Osteocyte (in vitro differentiated cells): ENCODE results near the gene DNAI1. TPM values are rescaled to one million over a fixed set of nuclear protein-coding genes. Genes with fewer than 3 reads are reported as not detected.

Experiments
- DNase-seq: peaks from one replicate; pipeline ENCODE4 v3.0.0; 2021; ENCODE audit warnings: mixed read lengths; ENCODE audit not compliant: unreplicated experiment; ENCODE audit errors: extremely low spot score
- H3K27ac Mint-ChIP-seq: one replicate; pipeline ENCODE4 v1.8.0; 2021; ENCODE audit warnings: mild to moderate bottlenecking, mixed read lengths; ENCODE audit not compliant: unreplicated experiment
- H3K27me3 Mint-ChIP-seq: one replicate; pipeline ENCODE4 v1.8.0; 2021; ENCODE audit warnings: mixed read lengths; ENCODE audit not compliant: unreplicated experiment
- H3K36me3 Mint-ChIP-seq: one replicate; pipeline ENCODE4 v1.8.0; 2021; ENCODE audit warnings: mixed read lengths; ENCODE audit not compliant: unreplicated experiment
- H3K4me1 Mint-ChIP-seq: one replicate; pipeline ENCODE4 v1.8.0; 2021; ENCODE audit warnings: mixed read lengths; ENCODE audit not compliant: unreplicated experiment
- H3K4me3 Mint-ChIP-seq: one replicate; pipeline ENCODE4 v1.8.0; 2021; ENCODE audit warnings: mild to moderate bottlenecking, moderate library complexity, mixed read lengths; ENCODE audit not compliant: unreplicated experiment
- H3K9me3 Mint-ChIP-seq: one replicate; pipeline ENCODE4 v1.8.0; 2021; ENCODE audit warnings: mixed read lengths; ENCODE audit not compliant: unreplicated experiment
- total RNA-seq: library from RNA; stranded (reverse); gene quantifications from 2 replicates; pipeline ENCODE4 v1.2.1, GENCODE V29; 2021
- TF ChIP-seq, protein P1 (sequence below): fragments of 200-600 bp; sonication (generic); IDR thresholded peaks from 2 replicates; pipeline ENCODE4 v1.5.0; 2021; ENCODE audit warnings: antibody characterized with exemption, mild to moderate bottlenecking, moderate library complexity

DNAI1 gene
- total RNA-seq, 1 donor from 2014 or later: not detected

DNA sequence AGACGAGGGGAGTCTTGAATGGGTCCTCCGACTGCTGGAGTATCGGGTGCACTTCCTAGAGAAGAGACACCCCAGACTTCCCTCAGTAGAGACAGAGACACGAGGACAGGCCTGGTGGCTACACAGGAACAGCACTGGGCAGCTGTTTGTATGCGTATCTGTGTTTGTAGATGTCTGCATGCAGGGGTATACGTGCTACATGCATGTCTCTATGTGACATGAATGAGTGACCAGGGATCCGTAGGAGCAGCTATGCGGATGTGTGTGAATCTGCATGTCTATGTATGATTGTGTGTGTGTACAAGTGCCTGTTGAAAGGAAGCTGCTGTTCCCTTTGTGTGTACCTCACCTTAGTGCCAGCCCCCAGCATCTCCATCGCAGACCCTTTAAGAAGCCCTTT is 99.8 kb downstream of the DNAI1 start:
- Mint-ChIP-seq H3K27ac (no peak overlapping the region), H3K9me3 (peaks cover 5% of the 10 kb centered on the region), H3K27me3 (peaks cover 15% of the 10 kb centered on the region), H3K4me1 (peaks cover 25% of the 10 kb centered on the region), H3K4me3 (no peak overlapping the region), H3K36me3 (peaks cover 4% of the 10 kb centered on the region)
- TF ChIP-seq, protein P1, sequence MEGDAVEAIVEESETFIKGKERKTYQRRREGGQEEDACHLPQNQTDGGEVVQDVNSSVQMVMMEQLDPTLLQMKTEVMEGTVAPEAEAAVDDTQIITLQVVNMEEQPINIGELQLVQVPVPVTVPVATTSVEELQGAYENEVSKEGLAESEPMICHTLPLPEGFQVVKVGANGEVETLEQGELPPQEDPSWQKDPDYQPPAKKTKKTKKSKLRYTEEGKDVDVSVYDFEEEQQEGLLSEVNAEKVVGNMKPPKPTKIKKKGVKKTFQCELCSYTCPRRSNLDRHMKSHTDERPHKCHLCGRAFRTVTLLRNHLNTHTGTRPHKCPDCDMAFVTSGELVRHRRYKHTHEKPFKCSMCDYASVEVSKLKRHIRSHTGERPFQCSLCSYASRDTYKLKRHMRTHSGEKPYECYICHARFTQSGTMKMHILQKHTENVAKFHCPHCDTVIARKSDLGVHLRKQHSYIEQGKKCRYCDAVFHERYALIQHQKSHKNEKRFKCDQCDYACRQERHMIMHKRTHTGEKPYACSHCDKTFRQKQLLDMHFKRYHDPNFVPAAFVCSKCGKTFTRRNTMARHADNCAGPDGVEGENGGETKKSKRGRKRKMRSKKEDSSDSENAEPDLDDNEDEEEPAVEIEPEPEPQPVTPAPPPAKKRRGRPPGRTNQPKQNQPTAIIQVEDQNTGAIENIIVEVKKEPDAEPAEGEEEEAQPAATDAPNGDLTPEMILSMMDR: no peak
- no peak for DNase-seq

DNA sequence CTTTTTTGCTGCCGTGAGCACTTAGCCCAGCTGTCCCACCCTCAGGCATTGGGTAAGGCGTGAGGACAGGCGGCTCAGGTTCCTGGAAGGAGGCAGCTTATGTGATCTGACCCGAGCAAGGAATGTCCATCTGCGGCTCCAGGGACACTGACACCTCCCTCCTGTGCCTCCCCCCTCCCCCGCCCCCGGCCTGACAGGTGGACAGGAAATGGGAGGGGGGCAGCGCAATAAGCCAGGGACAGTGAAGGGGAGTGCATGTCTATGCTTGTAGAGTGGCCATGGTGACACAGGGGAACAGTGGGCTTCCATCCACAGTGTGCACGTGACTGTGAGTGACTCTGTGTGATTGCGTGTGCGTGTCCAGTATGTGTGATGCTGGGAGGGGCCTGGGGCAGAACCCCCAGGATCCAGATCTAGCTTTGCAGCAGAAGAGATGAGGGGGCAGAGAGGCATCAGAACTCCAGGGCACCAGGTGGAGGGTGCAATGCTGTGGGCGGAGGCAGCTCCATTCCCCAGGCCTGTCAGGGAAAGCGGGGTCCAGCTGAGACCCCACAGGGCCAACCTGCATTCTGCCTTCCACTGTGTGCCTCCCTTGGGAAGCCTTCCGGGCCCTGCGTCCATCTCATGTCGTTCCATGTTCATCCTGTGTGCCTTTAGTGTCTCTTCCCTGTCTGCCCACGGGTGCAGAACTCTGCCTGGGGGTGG is 100.5 kb downstream of the DNAI1 start:
- no peak for DNase-seq
- no peak overlapping the region for H3K4me3 Mint-ChIP-seq
- H3K4me1 Mint-ChIP-seq: peaks cover 25% of the 10 kb centered on the region
- peaks cover 5% of the 10 kb centered on the region for H3K9me3 Mint-ChIP-seq
- peaks cover 21% of the 10 kb centered on the region for H3K27me3 Mint-ChIP-seq
- TF ChIP-seq, protein P1: no peak
- H3K27ac Mint-ChIP-seq: no peak overlapping the region
- peaks cover 4% of the 10 kb centered on the region for H3K36me3 Mint-ChIP-seq

DNA sequence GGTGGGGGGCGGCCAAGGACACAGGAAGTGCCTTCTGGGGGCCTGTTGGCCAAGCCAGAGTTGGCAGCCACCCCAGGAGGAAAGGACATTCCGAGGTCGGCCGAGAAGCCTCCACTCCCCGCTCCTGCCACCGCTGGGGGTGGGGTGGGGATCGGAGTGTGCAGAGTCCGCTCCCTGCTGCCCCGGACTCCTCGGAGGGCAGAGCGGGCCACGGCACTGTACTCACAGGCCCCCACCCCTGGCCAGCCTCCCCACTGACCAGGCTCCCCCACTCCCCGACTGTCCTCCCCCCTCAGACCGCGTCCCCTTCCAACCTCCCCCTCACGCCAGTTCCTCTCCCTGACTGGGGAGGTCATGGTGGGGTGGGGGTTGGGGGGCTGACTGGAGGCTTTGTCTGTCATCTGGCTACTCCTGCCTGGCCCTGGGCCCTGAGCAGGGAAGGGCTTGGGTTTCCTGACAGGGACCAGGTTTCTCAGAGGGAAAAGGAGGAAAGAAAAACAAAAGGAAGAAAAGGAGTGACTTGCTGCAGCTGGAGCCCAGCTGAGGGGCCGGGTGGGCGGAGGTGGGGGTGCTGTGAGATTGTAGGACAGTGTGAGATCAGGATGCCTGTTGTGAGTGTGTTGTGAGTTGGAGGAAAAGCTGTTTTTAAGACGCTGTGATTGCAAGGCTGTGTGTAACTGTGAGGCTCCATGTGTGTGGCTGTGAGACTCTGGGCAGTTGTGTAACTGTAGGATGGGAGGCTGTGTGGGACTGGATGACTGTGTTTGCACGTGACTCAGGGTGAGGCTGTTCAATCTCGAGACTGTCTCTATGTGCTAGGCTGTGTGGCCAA is 101.2 kb downstream of the DNAI1 start:
- H3K36me3 Mint-ChIP-seq: peaks cover 4% of the 10 kb centered on the region
- TF ChIP-seq, protein P1: no peak
- no peak for DNase-seq
- peak overlapping the region; percentile 60 for H3K27ac Mint-ChIP-seq
- H3K4me1 Mint-ChIP-seq: peaks cover 20% of the 10 kb centered on the region
- H3K9me3 Mint-ChIP-seq: peaks cover 5% of the 10 kb centered on the region
- H3K27me3 Mint-ChIP-seq: peaks cover 23% of the 10 kb centered on the region
- peak overlapping the region; percentile 46 for H3K4me3 Mint-ChIP-seq

DNA sequence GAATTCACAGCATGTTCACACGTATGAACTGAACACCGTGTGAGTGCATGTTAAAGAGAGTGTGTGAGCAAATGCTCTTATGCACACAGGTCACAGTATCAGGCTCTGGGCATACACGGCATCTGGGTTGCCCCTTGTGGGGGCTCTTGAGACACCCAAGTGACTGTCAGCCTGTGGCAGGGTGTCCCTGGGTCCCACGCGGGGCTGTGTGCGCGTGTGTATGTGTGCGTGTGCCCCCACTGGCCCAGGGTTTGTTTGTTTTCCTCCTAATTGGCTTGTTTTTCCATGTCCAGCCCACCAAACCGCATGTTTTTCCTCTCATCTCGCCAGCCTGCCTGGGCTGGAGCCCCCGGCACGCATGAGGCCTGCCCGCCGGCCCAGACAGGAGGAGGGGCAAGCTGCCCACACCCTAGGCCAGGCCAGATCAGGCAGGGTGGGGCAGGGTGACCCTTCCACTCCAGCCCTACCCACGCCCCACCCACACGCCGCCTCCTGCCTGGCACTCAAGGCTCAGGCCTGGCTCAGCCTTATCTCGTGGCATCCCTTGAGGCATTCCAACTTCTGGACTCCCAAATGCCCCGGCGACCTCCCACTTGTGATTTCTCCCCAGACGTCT is 102.1 kb downstream of the DNAI1 start:
- Mint-ChIP-seq H3K4me3 (no peak overlapping the region), H3K36me3 (peaks cover 4% of the 10 kb centered on the region), H3K27ac (no peak overlapping the region), H3K27me3 (peaks cover 23% of the 10 kb centered on the region), H3K9me3 (peaks cover 5% of the 10 kb centered on the region), H3K4me1 (peaks cover 18% of the 10 kb centered on the region)
- TF ChIP-seq, protein P1: no peak
- no peak for DNase-seq
